ENCODE measurements around the gene INPP5E.

Gene INPP5E

GRCh38 chr9:136448655-136449054 lies 9.0 kb upstream of the INPP5E start:
- in situ Hi-C loops (cut with HindIII; ENCODE audit: low sequenced_read_pairs), result no loop called here

GRCh38 chr9:136447173-136447778 lies 7.6 kb upstream of the INPP5E start:
- in situ Hi-C loops (cut with HindIII; ENCODE audit: low sequenced_read_pairs), result no loop called here

GRCh38 chr9:136445799-136446198 lies 6.2 kb upstream of the INPP5E start:
- in situ Hi-C loops (cut with HindIII; ENCODE audit: low sequenced_read_pairs), result no loop called here

GRCh38 chr9:136444102-136444501 lies 4.5 kb upstream of the INPP5E start:
- in situ Hi-C loops (cut with HindIII; ENCODE audit: low sequenced_read_pairs), result no loop called here

GRCh38 chr9:136443687-136444086 lies 4.0 kb upstream of the INPP5E start:
- in situ Hi-C loops (cut with HindIII; ENCODE audit: low sequenced_read_pairs), result no loop called here

GRCh38 chr9:136443087-136443486 lies 3.4 kb upstream of the INPP5E start:
- in situ Hi-C loops (cut with HindIII; ENCODE audit: low sequenced_read_pairs), result no loop called here

GRCh38 chr9:136442265-136442664 lies 2.6 kb upstream of the INPP5E start:
- in situ Hi-C loops (cut with HindIII; ENCODE audit: low sequenced_read_pairs), result no loop called here

GRCh38 chr9:136441681-136442245 lies 2.1 kb upstream of the INPP5E start:
- in situ Hi-C loops (cut with HindIII; ENCODE audit: low sequenced_read_pairs), result no loop called here

- in situ Hi-C loops (cut with HindIII; ENCODE audit: low sequenced_read_pairs), result no loop called here
Observed at GRCh38 chr9:136441191-136441680, 1.6 kb upstream of the INPP5E start.

GRCh38 chr9:136438548-136439480 lies 831 bp downstream of the INPP5E start:
- in situ Hi-C loops (cut with HindIII; ENCODE audit: low sequenced_read_pairs), result no loop called here

GRCh38 chr9:136437839-136438547 lies 1.7 kb downstream of the INPP5E start:
- in situ Hi-C loops (cut with HindIII; ENCODE audit: low sequenced_read_pairs), result no loop called here

- in situ Hi-C loops (cut with HindIII; ENCODE audit: low sequenced_read_pairs), result no loop called here
Observed at GRCh38 chr9:136437430-136437829, 2.2 kb downstream of the INPP5E start.

- in situ Hi-C loops (cut with HindIII; ENCODE audit: low sequenced_read_pairs), result no loop called here
Observed at GRCh38 chr9:136436055-136436634, 3.5 kb downstream of the INPP5E start.

- in situ Hi-C loops (cut with HindIII; ENCODE audit: low sequenced_read_pairs), result no loop called here
Observed at GRCh38 chr9:136434580-136435169, 5.0 kb downstream of the INPP5E start.

GRCh38 chr9:136433849-136434579 lies 5.6 kb downstream of the INPP5E start:
- in situ Hi-C loops (cut with HindIII; ENCODE audit: low sequenced_read_pairs), result no loop called here

- in situ Hi-C loops (cut with HindIII; ENCODE audit: low sequenced_read_pairs), result no loop called here
Observed at GRCh38 chr9:136433043-136433715, 6.5 kb downstream of the INPP5E start.

GRCh38 chr9:136432591-136432990 lies 7.1 kb downstream of the INPP5E start:
- in situ Hi-C loops (cut with HindIII; ENCODE audit: low sequenced_read_pairs), result no loop called here

GRCh38 chr9:136431782-136432350 lies 7.8 kb downstream of the INPP5E start:
- in situ Hi-C loops (cut with HindIII; ENCODE audit: low sequenced_read_pairs), result no loop called here

Measured in DLD1 (cell line).